Colonic mucosa (tissue), 4 donors: ENCODE measurements around the gene B3GNT8. TPM values are rescaled to one million over a fixed set of nuclear protein-coding genes. Genes with fewer than 3 reads are reported as not detected.

Experiments used
- DNase-seq: peaks from one replicate; pipeline ENCODE4 v3.0.0-alpha.2; 2020
- H3K27ac ChIP-seq: fragments of 200-600 bp; one replicate; pipeline ENCODE4 v1.8.0; 2021
- H3K27me3 ChIP-seq: fragments of 200-600 bp; one replicate; pipeline ENCODE4 v1.8.0; 2021
- H3K36me3 ChIP-seq: fragments of 200-600 bp; one replicate; pipeline ENCODE4 v1.8.0; 2021
- H3K4me1 ChIP-seq: fragments of 200-600 bp; one replicate; pipeline ENCODE4 v1.8.0; 2021; ENCODE audit warnings: mild to moderate bottlenecking
- H3K4me3 ChIP-seq: fragments of 200-600 bp; one replicate; pipeline ENCODE4 v1.8.0; 2021
- H3K9ac ChIP-seq, 2 donors: one replicate each; pipeline ENCODE4 v1.7.0; 2013; ENCODE audit warnings: control low read depth in 2 of 2, low read depth in 2 of 2, low read length in 2 of 2
- H3K9me3 ChIP-seq: fragments of 200-600 bp; one replicate; pipeline ENCODE4 v1.8.0; 2021
- intact Hi-C: fragments of 100-400 bp; cut with DNase I; formaldehyde crosslinking; loops from one replicate; pipeline ENCODE4 v1.14.1; 2022
- total RNA-seq, 2 donors: library from RNA; stranded (reverse); fragmentation: NEBNext Ultra II Directional in 1 of 2; extraction: Animal tissue kit (Norgen Biotek cat#: 25700) in 1 of 2; gene quantifications; one replicate each; pipeline ENCODE4 v1.2.1, GENCODE V29; 2021
- TF ChIP-seq, protein P1 (sequence below): fragments of 200-600 bp; IDR thresholded peaks from one replicate; pipeline ENCODE4 v1.8.0; 2022; ENCODE audit warnings: antibody characterized with exemption, mild to moderate bottlenecking
- donor health status: healthy.
- donor health status: DM: no; HTN: no; CAD: no.
- donor health status: DM: no; HTN: no; CAD: no.

The B3GNT8 gene
- total RNA-seq, 2 donors from 2014 or later = 26.5 to 34.1 TPM

DNA sequence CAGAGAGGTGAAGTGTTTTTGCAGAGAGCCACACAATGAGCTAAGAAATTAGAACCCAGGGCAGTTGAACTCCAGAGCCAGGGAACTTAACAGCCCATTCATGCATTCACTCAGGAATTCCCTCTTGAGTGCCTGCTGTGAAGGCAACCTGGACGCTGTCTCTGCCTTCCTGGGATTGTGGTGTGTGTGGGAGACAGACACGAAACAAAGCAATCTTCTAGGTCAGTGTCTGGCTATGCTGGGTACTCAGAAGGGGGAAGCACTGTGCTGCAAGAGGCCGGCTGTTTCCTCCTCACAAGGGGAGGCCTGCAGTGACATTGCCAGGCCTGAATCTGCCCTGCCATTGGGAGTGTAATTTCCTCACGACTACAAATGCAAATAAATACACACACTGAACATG, 19.9 kb downstream of the B3GNT8 start:
- TF ChIP-seq, protein P1, sequence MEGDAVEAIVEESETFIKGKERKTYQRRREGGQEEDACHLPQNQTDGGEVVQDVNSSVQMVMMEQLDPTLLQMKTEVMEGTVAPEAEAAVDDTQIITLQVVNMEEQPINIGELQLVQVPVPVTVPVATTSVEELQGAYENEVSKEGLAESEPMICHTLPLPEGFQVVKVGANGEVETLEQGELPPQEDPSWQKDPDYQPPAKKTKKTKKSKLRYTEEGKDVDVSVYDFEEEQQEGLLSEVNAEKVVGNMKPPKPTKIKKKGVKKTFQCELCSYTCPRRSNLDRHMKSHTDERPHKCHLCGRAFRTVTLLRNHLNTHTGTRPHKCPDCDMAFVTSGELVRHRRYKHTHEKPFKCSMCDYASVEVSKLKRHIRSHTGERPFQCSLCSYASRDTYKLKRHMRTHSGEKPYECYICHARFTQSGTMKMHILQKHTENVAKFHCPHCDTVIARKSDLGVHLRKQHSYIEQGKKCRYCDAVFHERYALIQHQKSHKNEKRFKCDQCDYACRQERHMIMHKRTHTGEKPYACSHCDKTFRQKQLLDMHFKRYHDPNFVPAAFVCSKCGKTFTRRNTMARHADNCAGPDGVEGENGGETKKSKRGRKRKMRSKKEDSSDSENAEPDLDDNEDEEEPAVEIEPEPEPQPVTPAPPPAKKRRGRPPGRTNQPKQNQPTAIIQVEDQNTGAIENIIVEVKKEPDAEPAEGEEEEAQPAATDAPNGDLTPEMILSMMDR = no peak
- Histone ChIP-seq H3K27ac (no peak overlapping the region), H3K9me3 (no peaks in the 10 kb centered on the region), H3K9ac (no peak overlapping the region), H3K27me3 (no peaks in the 10 kb centered on the region), H3K4me1 (no peaks in the 10 kb centered on the region), H3K36me3 (no peaks in the 10 kb centered on the region), H3K4me3 (no peak overlapping the region)
- intact Hi-C loops = no loop called here
- no peak for DNase-seq

DNA sequence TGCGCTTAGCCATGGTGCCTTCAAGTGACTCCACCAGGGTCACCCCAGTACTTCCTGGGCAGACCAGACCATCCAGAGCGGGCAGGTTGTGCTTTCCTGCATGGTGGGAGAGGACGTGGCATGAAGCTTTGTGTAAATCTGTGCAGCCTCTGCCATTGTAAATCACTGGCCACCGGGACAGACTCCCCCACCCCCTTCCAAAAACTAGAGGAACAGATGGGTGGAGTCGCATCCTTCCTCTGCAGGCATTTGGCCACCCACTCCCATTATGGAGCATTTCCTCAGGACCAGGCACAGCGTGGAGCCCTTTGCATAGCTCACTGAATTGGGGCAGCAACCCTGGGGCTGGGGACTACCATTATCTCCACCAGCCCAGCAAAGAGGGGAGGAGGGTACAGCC, 21.4 kb downstream of the B3GNT8 start:
- H3K4me1 ChIP-seq = no peaks in the 10 kb centered on the region
- H3K27me3 ChIP-seq = no peaks in the 10 kb centered on the region
- no peak overlapping the region for H3K27ac ChIP-seq
- intact Hi-C loops = no loop called here
- H3K9me3 ChIP-seq = no peaks in the 10 kb centered on the region
- H3K9ac ChIP-seq = no peak overlapping the region
- no peaks in the 10 kb centered on the region for H3K36me3 ChIP-seq
- TF ChIP-seq, protein P1 = no peak
- DNase-seq = no peak
- H3K4me3 ChIP-seq = no peak overlapping the region

DNA sequence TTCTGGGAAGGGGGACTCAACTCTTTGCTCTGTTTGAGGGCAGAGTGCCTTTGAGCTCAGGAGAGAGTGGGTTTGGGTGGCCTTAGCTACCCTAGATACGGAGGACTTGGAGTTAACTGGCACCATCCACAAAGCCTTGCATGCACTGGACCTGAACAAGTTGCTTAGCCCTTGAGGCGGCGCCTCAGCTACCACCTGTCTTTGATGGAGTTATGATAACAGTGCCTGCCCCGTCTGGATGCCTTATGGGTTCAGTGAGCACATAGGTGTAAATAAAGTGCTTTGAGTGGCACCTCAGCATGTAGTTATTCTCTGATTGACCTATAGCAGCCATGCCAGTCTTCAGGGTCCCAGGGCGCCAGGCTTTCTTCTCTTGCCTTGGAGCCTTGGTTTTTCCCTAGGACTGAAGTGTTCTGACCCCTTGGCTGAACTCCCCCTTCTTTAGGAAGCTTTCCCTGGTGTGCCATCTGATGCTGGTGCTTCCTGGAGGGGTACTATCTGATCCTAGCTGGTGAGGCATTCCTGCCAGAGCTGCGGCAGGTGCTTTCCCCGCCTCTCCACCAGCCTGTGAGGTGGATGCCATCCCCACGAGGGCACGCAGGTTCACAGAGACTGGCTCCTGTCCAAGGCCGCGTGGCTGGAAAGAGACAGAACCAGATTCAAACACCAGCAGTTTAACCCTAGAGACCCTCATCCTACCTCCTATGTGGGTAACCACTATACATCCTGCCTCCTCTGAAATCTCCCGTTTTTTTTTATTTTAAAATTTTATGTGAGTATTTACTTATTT, 23.8 kb downstream of the B3GNT8 start:
- TF ChIP-seq, protein P1 = no peak
- intact Hi-C loops = no loop called here
- Histone ChIP-seq H3K4me3 (no peak overlapping the region), H3K9me3 (no peaks in the 10 kb centered on the region), H3K36me3 (no peaks in the 10 kb centered on the region), H3K9ac (no peak overlapping the region), H3K27me3 (no peaks in the 10 kb centered on the region), H3K4me1 (peaks cover 5% of the 10 kb centered on the region), H3K27ac (no peak overlapping the region)
- no peak for DNase-seq

DNA sequence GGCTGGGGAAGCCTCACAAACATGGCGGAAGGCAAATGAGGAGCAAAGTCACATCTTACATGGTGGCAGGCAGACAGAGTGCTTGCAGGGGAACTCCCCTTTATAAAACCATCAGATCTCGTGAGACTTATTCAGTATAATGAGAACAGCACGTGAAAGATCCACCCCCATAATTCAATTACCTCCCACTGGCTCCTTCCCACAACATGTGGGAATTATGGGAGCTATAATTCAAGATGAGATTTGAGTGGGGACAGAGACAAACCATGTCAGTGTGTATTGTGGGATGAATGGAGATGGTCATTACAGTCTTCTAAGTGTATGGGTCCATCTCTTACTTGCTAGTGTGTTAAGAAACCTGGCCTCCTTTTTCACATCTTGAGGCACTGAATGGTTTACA, 25.2 kb downstream of the B3GNT8 start:
- peaks cover 6% of the 10 kb centered on the region for H3K4me1 ChIP-seq
- TF ChIP-seq, protein P1 = no peak

DNA sequence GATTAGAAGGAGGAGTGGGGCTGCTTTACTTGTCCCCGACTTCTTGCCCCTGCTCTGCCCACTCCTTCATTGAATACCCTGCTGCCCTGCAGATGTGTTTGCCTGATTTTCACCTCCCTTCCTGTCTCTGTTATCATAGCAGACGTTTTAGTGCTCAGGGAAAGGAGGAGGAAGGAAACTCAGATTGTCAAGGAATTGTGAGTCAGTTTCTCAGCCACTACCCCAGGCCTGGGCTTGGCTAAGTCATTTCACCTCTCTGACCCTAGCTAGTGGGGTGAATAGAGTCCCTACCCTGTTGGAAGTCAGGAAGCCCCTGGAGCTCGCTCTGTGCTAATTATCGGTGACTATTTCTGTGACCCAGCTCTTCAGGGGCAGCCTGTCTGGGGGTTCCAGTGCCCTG, 25.7 kb downstream of the B3GNT8 start:
- no peak for DNase-seq
- Histone ChIP-seq H3K4me1 (peaks cover 6% of the 10 kb centered on the region), H3K9me3 (no peaks in the 10 kb centered on the region), H3K27ac (no peak overlapping the region), H3K27me3 (no peaks in the 10 kb centered on the region), H3K4me3 (no peak overlapping the region), H3K36me3 (no peaks in the 10 kb centered on the region), H3K9ac (no peak overlapping the region)
- TF ChIP-seq, protein P1 = no peak
- intact Hi-C loops = no loop called here

More for the DNA sequence above, 25.2 kb downstream of the B3GNT8 start:
- H3K27me3 ChIP-seq = no peaks in the 10 kb centered on the region
- H3K4me3 ChIP-seq = no peak overlapping the region
- H3K9me3 ChIP-seq = no peaks in the 10 kb centered on the region
- no peak for DNase-seq
- no peak overlapping the region for H3K27ac ChIP-seq
- intact Hi-C loops = no loop called here
- H3K36me3 ChIP-seq = no peaks in the 10 kb centered on the region
- no peak overlapping the region for H3K9ac ChIP-seq
